HEK293 (cell line): ENCODE data around the gene HOXB7.

ENCODE experiments used
- CTCF ChIP-seq: fragments of 450-650 bp; formaldehyde crosslinking; IDR thresholded peaks from 2 replicates; pipeline ENCODE4 v1.5.1; 2016; ENCODE audit warnings: missing biosample characterization, missing genetic modification characterization
- PRDM10 ChIP-seq: fragments of 450-650 bp; formaldehyde crosslinking; IDR thresholded peaks from 2 replicates; pipeline ENCODE4 v1.5.1; 2016; ENCODE audit warnings: missing biosample characterization, missing genetic modification characterization
- SP7 ChIP-seq: fragments of 450-650 bp; formaldehyde crosslinking; IDR thresholded peaks from 2 replicates; pipeline ENCODE4 v1.5.1; 2016; ENCODE audit warnings: missing biosample characterization, missing genetic modification characterization
- ZBTB1 ChIP-seq: fragments of 450-650 bp; formaldehyde crosslinking; IDR thresholded peaks from 2 replicates; pipeline ENCODE4 v1.5.1; 2016; ENCODE audit warnings: missing biosample characterization, missing genetic modification characterization
- ZBTB21 ChIP-seq: fragments of 450-650 bp; formaldehyde crosslinking; IDR thresholded peaks from 2 replicates; pipeline ENCODE4 v1.5.1; 2017; ENCODE audit warnings: missing biosample characterization, missing genetic modification characterization
- ZBTB7A ChIP-seq: fragments of 450-650 bp; formaldehyde crosslinking; IDR thresholded peaks from 2 replicates; pipeline ENCODE4 v1.5.1; 2016; ENCODE audit warnings: low read depth, missing biosample characterization, missing genetic modification characterization
- ZBTB8A ChIP-seq: fragments of 450-650 bp; formaldehyde crosslinking; IDR thresholded peaks from 2 replicates; pipeline ENCODE4 v1.5.1; 2016; ENCODE audit warnings: missing biosample characterization, missing genetic modification characterization
- ZFP41 ChIP-seq: fragments of 450-650 bp; formaldehyde crosslinking; IDR thresholded peaks from 2 replicates; pipeline ENCODE4 v1.5.1; 2016; ENCODE audit warnings: missing biosample characterization, missing genetic modification characterization, borderline replicate concordance
- ZNF112 ChIP-seq: fragments of 450-650 bp; formaldehyde crosslinking; IDR thresholded peaks from 2 replicates; pipeline ENCODE4 v1.5.0; 2017; ENCODE audit warnings: missing biosample characterization, missing genetic modification characterization
- ZNF121 ChIP-seq: fragments of 450-650 bp; formaldehyde crosslinking; IDR thresholded peaks from 2 replicates; pipeline ENCODE4 v1.5.1; 2016; ENCODE audit warnings: missing biosample characterization, missing genetic modification characterization
- ZNF157 ChIP-seq: fragments of 450-650 bp; formaldehyde crosslinking; IDR thresholded peaks from 2 replicates; pipeline ENCODE4 v1.5.1; 2016; ENCODE audit warnings: missing biosample characterization, missing genetic modification characterization
- ZNF214 ChIP-seq: fragments of 450-650 bp; formaldehyde crosslinking; IDR thresholded peaks from 2 replicates; pipeline ENCODE4 v1.5.1; 2017; ENCODE audit warnings: missing biosample characterization, mild to moderate bottlenecking, missing genetic modification characterization, borderline replicate concordance
- ZNF223 ChIP-seq: fragments of 450-650 bp; formaldehyde crosslinking; IDR thresholded peaks from 2 replicates; pipeline ENCODE4 v1.5.1; 2016; ENCODE audit warnings: missing biosample characterization, missing genetic modification characterization
- ZNF26 ChIP-seq: fragments of 450-650 bp; formaldehyde crosslinking; IDR thresholded peaks from 2 replicates; pipeline ENCODE4 v1.5.1; 2016; ENCODE audit warnings: missing biosample characterization, missing genetic modification characterization
- ZNF292 ChIP-seq: fragments of 450-650 bp; formaldehyde crosslinking; IDR thresholded peaks from 2 replicates; pipeline ENCODE4 v1.5.1; 2016; ENCODE audit warnings: low read depth, missing biosample characterization, missing genetic modification characterization, borderline replicate concordance
- ZNF311 ChIP-seq: fragments of 450-650 bp; formaldehyde crosslinking; IDR thresholded peaks from 2 replicates; pipeline ENCODE4 v1.5.1; 2017; ENCODE audit warnings: missing biosample characterization, missing genetic modification characterization, borderline replicate concordance
- ZNF324 ChIP-seq: fragments of 450-650 bp; formaldehyde crosslinking; IDR thresholded peaks from 2 replicates; pipeline ENCODE4 v1.5.1; 2016; ENCODE audit warnings: missing biosample characterization, missing genetic modification characterization
- ZNF354C ChIP-seq: fragments of 450-650 bp; formaldehyde crosslinking; IDR thresholded peaks from 2 replicates; pipeline ENCODE4 v1.5.1; 2016; ENCODE audit warnings: missing biosample characterization, missing genetic modification characterization, low read depth, borderline replicate concordance
- ZNF394 ChIP-seq: fragments of 450-650 bp; formaldehyde crosslinking; IDR thresholded peaks from 2 replicates; pipeline ENCODE4 v1.5.1; 2016; ENCODE audit warnings: missing biosample characterization, missing genetic modification characterization, mild to moderate bottlenecking, moderate library complexity, borderline replicate concordance
- ZNF473 ChIP-seq: fragments of 450-650 bp; formaldehyde crosslinking; IDR thresholded peaks from 2 replicates; pipeline ENCODE4 v1.5.1; 2017; ENCODE audit warnings: missing biosample characterization, missing genetic modification characterization
- ZNF510 ChIP-seq: fragments of 450-650 bp; formaldehyde crosslinking; IDR thresholded peaks from 2 replicates; pipeline ENCODE4 v1.5.1; 2018; ENCODE audit warnings: mild to moderate bottlenecking, missing genetic modification characterization, missing biosample characterization; ENCODE audit not compliant: insufficient replicate concordance
- ZNF560 ChIP-seq: fragments of 450-650 bp; formaldehyde crosslinking; IDR thresholded peaks from 2 replicates; pipeline ENCODE4 v1.5.1; 2017; ENCODE audit warnings: missing biosample characterization, missing genetic modification characterization, borderline replicate concordance
- ZNF585B ChIP-seq: fragments of 450-650 bp; formaldehyde crosslinking; IDR thresholded peaks from 2 replicates; pipeline ENCODE4 v1.5.1; 2016; ENCODE audit warnings: missing biosample characterization, missing genetic modification characterization
- ZNF596 ChIP-seq: fragments of 450-650 bp; IDR thresholded peaks from 2 replicates; pipeline ENCODE4 v1.5.0; 2018; ENCODE audit warnings: missing biosample characterization, mild to moderate bottlenecking, missing genetic modification characterization, moderate library complexity
- ZNF645 ChIP-seq: fragments of 450-650 bp; formaldehyde crosslinking; IDR thresholded peaks from 2 replicates; pipeline ENCODE4; 2016; ENCODE audit warnings: missing biosample characterization, missing genetic modification characterization
- ZNF654 ChIP-seq: fragments of 450-650 bp; formaldehyde crosslinking; IDR thresholded peaks from 2 replicates; pipeline ENCODE4 v1.5.1; 2016; ENCODE audit warnings: low read depth, missing biosample characterization, missing genetic modification characterization
- ZNF704 ChIP-seq: fragments of 450-650 bp; formaldehyde crosslinking; IDR thresholded peaks from 2 replicates; pipeline ENCODE4 v1.5.1; 2016; ENCODE audit warnings: missing biosample characterization, missing genetic modification characterization
- ZNF747 ChIP-seq: fragments of 450-650 bp; formaldehyde crosslinking; IDR thresholded peaks from 2 replicates; pipeline ENCODE4 v1.5.1; 2016; ENCODE audit warnings: missing biosample characterization, missing genetic modification characterization
- ZNF843 ChIP-seq: fragments of 450-650 bp; formaldehyde crosslinking; IDR thresholded peaks from 2 replicates; pipeline ENCODE4 v1.5.1; 2016; ENCODE audit warnings: missing biosample characterization, missing genetic modification characterization
- ZXDB ChIP-seq: fragments of 450-650 bp; formaldehyde crosslinking; IDR thresholded peaks from 2 replicates; pipeline ENCODE4 v1.5.1; 2016; ENCODE audit warnings: missing biosample characterization, missing genetic modification characterization

The HOXB7 gene

GRCh38 chr17:48615047-48615962 is 4.5 kb upstream of the HOXB7 start, which contains the start of gene HOXB8 (continued):
- TF ChIP-seq ZNF704 (tag by site-specific recombination) (no peak), PRDM10 (tag by site-specific recombination) (peak; percentile 85), ZNF354C (tag by site-specific recombination) (no peak), ZNF645 (tag by site-specific recombination) (no peak), SP7 (tag by site-specific recombination) (peak; percentile 51; the same call in 1 of the 2 replicates), ZNF214 (tag by site-specific recombination) (no peak), ZNF747 (tag by site-specific recombination) (no peak), ZNF473 (tag by site-specific recombination) (no peak), ZNF324 (tag by site-specific recombination) (no peak), CTCF (tag by site-specific recombination) (no peak), ZBTB1 (tag by site-specific recombination) (no peak), ZNF26 (tag by site-specific recombination) (no peak), ZNF292 (tag by site-specific recombination) (no peak), ZNF394 (no peak; the same call in 1 of the 2 replicates), ZNF585B (no peak), ZFP41 (tag by site-specific recombination) (no peak), ZNF510 (tag by site-specific recombination) (peak; percentile 96), ZNF121 (no peak), ZBTB8A (tag by site-specific recombination) (peak; percentile 46), ZBTB21 (tag by site-specific recombination) (no peak), ZNF112 (tag by site-specific recombination) (no peak), ZNF843 (tag by site-specific recombination) (peak; percentile 90), ZNF596 (tag by site-specific recombination) (peak; percentile 99), ZBTB7A (no peak), ZNF223 (tag by site-specific recombination) (no peak), ZNF311 (no peak), ZNF157 (tag by site-specific recombination) (no peak), ZNF654 (tag by site-specific recombination) (no peak), ZNF560 (tag by site-specific recombination) (no peak), ZXDB (tag by site-specific recombination) (peak; percentile 60)
